Stimulated activated memory B cell treated with anti-CD40 and anti-IgM and Interleukin-4, amounts not matched to agents 10 μg/mL and 1 μg/mL and 100 μg/mL, for 72 hours (primary cell): ENCODE data around the gene SRI.

ENCODE experiments used
- ATAC-seq: fragments of 150-1000 bp; cut with Tn5 transposase; 2 replicates; pipeline ENCODE4 v1.10.0; 2021
- H3K27ac Mint-ChIP-seq: one replicate; pipeline ENCODE4 v1.8.0; 2022; ENCODE audit warnings: mild to moderate bottlenecking, mixed read lengths
- H3K27me3 Mint-ChIP-seq: one replicate; pipeline ENCODE4 v1.8.0; 2022; ENCODE audit warnings: mixed read lengths
- H3K36me3 Mint-ChIP-seq: one replicate; pipeline ENCODE4 v1.8.0; 2022; ENCODE audit warnings: mixed read lengths
- H3K4me1 Mint-ChIP-seq: one replicate; pipeline ENCODE4 v1.8.0; 2022; ENCODE audit warnings: mixed read lengths
- H3K4me3 Mint-ChIP-seq: one replicate; pipeline ENCODE4 v1.8.0; 2022; ENCODE audit warnings: mild to moderate bottlenecking, moderate library complexity, mixed read lengths
- H3K9me3 Mint-ChIP-seq: one replicate; pipeline ENCODE4 v1.8.0; 2022; ENCODE audit warnings: mixed read lengths

The SRI gene

GRCh38 chr7:88239852-88240251, 20.0 kb upstream of the SRI start:
- H3K27ac Mint-ChIP-seq: no peak overlapping the region
- no peak for ATAC-seq
- H3K4me1 Mint-ChIP-seq: no peaks in the 10 kb centered on the region
- H3K36me3 Mint-ChIP-seq: no peaks in the 10 kb centered on the region
- no peaks in the 10 kb centered on the region for H3K9me3 Mint-ChIP-seq
- H3K27me3 Mint-ChIP-seq: no peaks in the 10 kb centered on the region
- no peak overlapping the region for H3K4me3 Mint-ChIP-seq

GRCh38 chr7:88233828-88234227, 14.0 kb upstream of the SRI start:
- H3K36me3 Mint-ChIP-seq: peaks cover 4% of the 10 kb centered on the region
- no peak overlapping the region for H3K4me3 Mint-ChIP-seq
- peaks cover 2% of the 10 kb centered on the region for H3K27me3 Mint-ChIP-seq
- H3K27ac Mint-ChIP-seq: no peak overlapping the region
- H3K9me3 Mint-ChIP-seq: peaks cover 3% of the 10 kb centered on the region
- H3K4me1 Mint-ChIP-seq: no peaks in the 10 kb centered on the region
- ATAC-seq: no peak

- no peak for ATAC-seq
- Mint-ChIP-seq H3K4me1 (no peaks in the 10 kb centered on the region), H3K4me3 (no peak overlapping the region), H3K27ac (no peak overlapping the region), H3K9me3 (peaks cover 3% of the 10 kb centered on the region), H3K36me3 (peaks cover 6% of the 10 kb centered on the region), H3K27me3 (peaks cover 12% of the 10 kb centered on the region)
These were observed 10.8 kb upstream of the SRI start for GRCh38 chr7:88230646-88231045.

GRCh38 chr7:88229302-88229995, 9.6 kb upstream of the SRI start:
- peaks cover 6% of the 10 kb centered on the region for H3K36me3 Mint-ChIP-seq
- no peak for ATAC-seq
- peaks cover 3% of the 10 kb centered on the region for H3K9me3 Mint-ChIP-seq
- H3K4me1 Mint-ChIP-seq: no peaks in the 10 kb centered on the region
- H3K27me3 Mint-ChIP-seq: peaks cover 12% of the 10 kb centered on the region
- H3K27ac Mint-ChIP-seq: no peak overlapping the region
- no peak overlapping the region for H3K4me3 Mint-ChIP-seq

GRCh38 chr7:88226886-88227516, 7.2 kb upstream of the SRI start:
- Mint-ChIP-seq H3K9me3 (peaks cover 3% of the 10 kb centered on the region), H3K27me3 (peaks cover 12% of the 10 kb centered on the region), H3K27ac (no peak overlapping the region), H3K36me3 (peaks cover 6% of the 10 kb centered on the region), H3K4me3 (no peak overlapping the region), H3K4me1 (no peaks in the 10 kb centered on the region)
- ATAC-seq: no peak

- Mint-ChIP-seq H3K4me3 (no peak overlapping the region), H3K27me3 (peaks cover 12% of the 10 kb centered on the region), H3K4me1 (peaks cover 3% of the 10 kb centered on the region), H3K36me3 (peaks cover 6% of the 10 kb centered on the region), H3K27ac (no peak overlapping the region), H3K9me3 (peaks cover 3% of the 10 kb centered on the region)
- ATAC-seq: no peak
These were observed 6.4 kb upstream of the SRI start for GRCh38 chr7:88226201-88226600.

- Mint-ChIP-seq H3K27ac (no peak overlapping the region), H3K4me3 (no peak overlapping the region), H3K36me3 (peaks cover 6% of the 10 kb centered on the region), H3K4me1 (peaks cover 7% of the 10 kb centered on the region), H3K27me3 (peaks cover 12% of the 10 kb centered on the region), H3K9me3 (no peaks in the 10 kb centered on the region)
- ATAC-seq: no peak
These were observed 4.9 kb upstream of the SRI start for GRCh38 chr7:88224601-88225275.

GRCh38 chr7:88223265-88223664, 3.4 kb upstream of the SRI start:
- ATAC-seq: no peak
- Mint-ChIP-seq H3K9me3 (no peaks in the 10 kb centered on the region), H3K27me3 (peaks cover 4% of the 10 kb centered on the region), H3K36me3 (no peaks in the 10 kb centered on the region), H3K4me1 (peaks cover 14% of the 10 kb centered on the region), H3K27ac (no peak overlapping the region), H3K4me3 (no peak overlapping the region)

- Mint-ChIP-seq H3K36me3 (peaks cover 10% of the 10 kb centered on the region), H3K27me3 (no peaks in the 10 kb centered on the region), H3K4me3 (peak overlapping the region; percentile 98), H3K27ac (peak overlapping the region; percentile 99), H3K9me3 (no peaks in the 10 kb centered on the region), H3K4me1 (peaks cover 25% of the 10 kb centered on the region)
- ATAC-seq: peak; percentile 42
These were observed 817 bp downstream of the SRI start for GRCh38 chr7:88218836-88219605.

- ATAC-seq: no peak
These were observed 1.5 kb downstream of the SRI start for GRCh38 chr7:88218429-88218745.

GRCh38 chr7:88217675-88218428, 2.0 kb downstream of the SRI start:
- Mint-ChIP-seq H3K27me3 (no peaks in the 10 kb centered on the region), H3K4me3 (peak overlapping the region; percentile 98), H3K27ac (peak overlapping the region; percentile 99), H3K9me3 (no peaks in the 10 kb centered on the region), H3K36me3 (peaks cover 21% of the 10 kb centered on the region), H3K4me1 (peaks cover 35% of the 10 kb centered on the region)
- ATAC-seq: peak; percentile 79

More at GRCh38 chr7:88218429-88218745, 1.5 kb downstream of the SRI start:
- Mint-ChIP-seq H3K36me3 (peaks cover 16% of the 10 kb centered on the region), H3K4me3 (peak overlapping the region; percentile 98), H3K9me3 (no peaks in the 10 kb centered on the region), H3K27ac (peak overlapping the region; percentile 99), H3K27me3 (no peaks in the 10 kb centered on the region), H3K4me1 (peaks cover 30% of the 10 kb centered on the region)

- ATAC-seq: no peak
- no peak overlapping the region for H3K27ac Mint-ChIP-seq
- H3K27me3 Mint-ChIP-seq: no peaks in the 10 kb centered on the region
- H3K4me1 Mint-ChIP-seq: peaks cover 34% of the 10 kb centered on the region
- no peaks in the 10 kb centered on the region for H3K9me3 Mint-ChIP-seq
- H3K4me3 Mint-ChIP-seq: no peak overlapping the region
- peaks cover 23% of the 10 kb centered on the region for H3K36me3 Mint-ChIP-seq
These were observed 3.6 kb downstream of the SRI start for GRCh38 chr7:88216276-88216675.

- Mint-ChIP-seq H3K4me3 (no peak overlapping the region), H3K9me3 (no peaks in the 10 kb centered on the region), H3K4me1 (peaks cover 28% of the 10 kb centered on the region), H3K27me3 (no peaks in the 10 kb centered on the region), H3K27ac (no peak overlapping the region), H3K36me3 (peaks cover 23% of the 10 kb centered on the region)
- no peak for ATAC-seq
These were observed 4.5 kb downstream of the SRI start for GRCh38 chr7:88215295-88215694.

- H3K27me3 Mint-ChIP-seq: no peaks in the 10 kb centered on the region
- no peak for ATAC-seq
- no peak overlapping the region for H3K27ac Mint-ChIP-seq
- no peak overlapping the region for H3K4me3 Mint-ChIP-seq
- peaks cover 30% of the 10 kb centered on the region for H3K36me3 Mint-ChIP-seq
- no peaks in the 10 kb centered on the region for H3K9me3 Mint-ChIP-seq
- H3K4me1 Mint-ChIP-seq: peaks cover 28% of the 10 kb centered on the region
These were observed 5.4 kb downstream of the SRI start for GRCh38 chr7:88214456-88214855.

GRCh38 chr7:88212918-88213317, 6.9 kb downstream of the SRI start:
- Mint-ChIP-seq H3K27ac (no peak overlapping the region), H3K4me3 (no peak overlapping the region), H3K9me3 (no peaks in the 10 kb centered on the region), H3K27me3 (no peaks in the 10 kb centered on the region), H3K4me1 (peaks cover 19% of the 10 kb centered on the region), H3K36me3 (peaks cover 40% of the 10 kb centered on the region)
- ATAC-seq: no peak
